ENCODE results near the gene NELFB.

DNA sequence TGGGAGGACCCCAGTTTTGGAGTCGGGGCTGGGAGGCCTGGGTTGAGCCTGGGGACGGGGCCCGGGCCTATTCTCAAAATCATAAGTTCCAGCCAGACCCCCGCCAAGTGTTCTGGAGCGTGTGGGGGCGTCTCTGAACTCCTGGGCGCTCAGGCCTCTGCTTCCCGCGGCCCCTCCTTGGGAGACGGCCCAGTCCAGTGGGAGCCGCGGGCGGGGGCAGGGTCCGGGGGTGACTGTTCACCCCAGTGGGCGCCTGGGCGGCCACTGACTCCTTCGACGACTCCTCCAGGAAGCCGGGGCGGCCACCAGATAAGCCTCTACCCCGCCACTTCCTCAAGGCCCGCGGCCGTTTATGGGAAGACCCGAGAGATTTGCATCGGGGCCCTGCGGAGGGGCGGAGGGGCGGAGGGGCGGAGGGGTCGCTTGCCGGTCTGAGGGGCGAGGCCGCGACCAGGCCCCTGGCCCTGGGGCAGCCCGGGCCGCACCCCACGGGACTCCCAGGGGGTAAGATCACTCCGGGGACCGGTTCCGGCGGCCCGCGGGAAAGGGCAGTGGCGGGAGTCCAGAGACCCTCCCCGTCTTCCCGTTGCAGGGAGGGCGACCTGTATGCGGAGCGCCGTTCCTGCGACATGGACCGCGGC is 23.1 kb downstream of the NELFB start:
- no peak for TF ChIP-seq CTCF (IDR thresholded peaks at IDR 0.05 in 8 of 11, conservative IDR thresholded peaks at IDR 0.05 in 3 of 11)
- no peak for TF ChIP-seq POLR2A (IDR thresholded peaks at IDR 0.05)
- no peak for TF ChIP-seq POLR2AphosphoS5 (IDR thresholded peaks at IDR 0.05)

Data from spleen (tissue), 7 donors.